ENCODE results near the gene POLR3GL.

DNA sequence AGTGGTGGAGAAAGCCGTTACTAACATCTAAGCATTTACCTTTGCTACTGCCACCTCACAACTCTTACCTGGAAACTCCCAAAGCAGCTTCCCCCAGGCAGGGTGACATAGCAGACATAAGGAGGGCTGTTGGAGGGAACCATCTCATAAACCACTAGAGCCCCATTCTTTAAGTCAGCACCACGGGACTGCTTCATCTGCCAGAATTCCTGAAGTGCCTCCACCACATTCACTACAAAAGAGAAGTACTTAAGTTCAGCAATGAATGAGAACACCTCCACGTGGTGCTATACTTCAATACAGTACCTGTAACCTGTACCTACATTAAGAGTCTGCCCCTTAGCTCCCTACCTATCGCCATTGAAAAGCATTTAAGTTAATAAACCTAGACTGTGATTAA is 16.9 kb upstream of the POLR3GL start:
- no peak for TF ChIP-seq POLR2A (IDR thresholded peaks at IDR 0.05)
- TF ChIP-seq, protein P1, sequence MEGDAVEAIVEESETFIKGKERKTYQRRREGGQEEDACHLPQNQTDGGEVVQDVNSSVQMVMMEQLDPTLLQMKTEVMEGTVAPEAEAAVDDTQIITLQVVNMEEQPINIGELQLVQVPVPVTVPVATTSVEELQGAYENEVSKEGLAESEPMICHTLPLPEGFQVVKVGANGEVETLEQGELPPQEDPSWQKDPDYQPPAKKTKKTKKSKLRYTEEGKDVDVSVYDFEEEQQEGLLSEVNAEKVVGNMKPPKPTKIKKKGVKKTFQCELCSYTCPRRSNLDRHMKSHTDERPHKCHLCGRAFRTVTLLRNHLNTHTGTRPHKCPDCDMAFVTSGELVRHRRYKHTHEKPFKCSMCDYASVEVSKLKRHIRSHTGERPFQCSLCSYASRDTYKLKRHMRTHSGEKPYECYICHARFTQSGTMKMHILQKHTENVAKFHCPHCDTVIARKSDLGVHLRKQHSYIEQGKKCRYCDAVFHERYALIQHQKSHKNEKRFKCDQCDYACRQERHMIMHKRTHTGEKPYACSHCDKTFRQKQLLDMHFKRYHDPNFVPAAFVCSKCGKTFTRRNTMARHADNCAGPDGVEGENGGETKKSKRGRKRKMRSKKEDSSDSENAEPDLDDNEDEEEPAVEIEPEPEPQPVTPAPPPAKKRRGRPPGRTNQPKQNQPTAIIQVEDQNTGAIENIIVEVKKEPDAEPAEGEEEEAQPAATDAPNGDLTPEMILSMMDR (IDR thresholded peaks at IDR 0.05), result no peak

All from body of pancreas (tissue), 4 donors.